Heart left ventricle (tissue), 13 donors: ENCODE results near the gene ALDH3A2.

ENCODE experiments used
- CTCF ChIP-seq, 12 donors: fragments of 200-600 bp; sonication (generic) in 4 of 12; IDR thresholded peaks; one replicate each; pipeline versions ENCODE4 v1.5.0 to v1.8.0; 2018 to 2022; ENCODE audit warnings: antibody characterized with exemption in 12 of 12, mild to moderate bottlenecking in 5 of 12
- POLR2A ChIP-seq, 2 donors: fragments of 450-650 bp; IDR thresholded peaks; one replicate each; pipeline ENCODE4 v1.6.1; 2017; ENCODE audit warnings: antibody characterized with exemption in 2 of 2, mild to moderate bottlenecking in 2 of 2, moderate library complexity in 2 of 2
- donor health status: ischemic (EF 13 %, LVEDD 7.1; RV severe dilation, severe dysfunction).
- donor health status: DM: no; HTN: yes; CAD: no.
- donor health status: DM: no; HTN: no; CAD: no.
- donor health status: ischemic (EF 25% LVEDD 6.9; RV normal size, moderate dysfunction).
- donor health status: ischemic (EF 25% LVEDD 5.7; RV mildly dilated, moderate dysfunction).
- donor health status: ischemic (EF 35%, LVEDD 5.7; RV mildly dilated, moderate dysfunction).
- donor health status: nonischemic (EF 11% LVEDD 7.7; RV severe dilation, severe dysfunction).
- donor health status: DM: yes; HTN: yes; CAD: no.
- donor health status: PGD.
- donor health status: ischemic (EF 29% LVEDD 5.4; RV normal size, mild dysfunction).
- donor health status: nonischemic (EF 23%, LVEDD 6.1; RV moderate dilation, normal function).

- TF ChIP-seq CTCF (IDR thresholded peaks at IDR 0.05) (no peak), POLR2A (IDR thresholded peaks at IDR 0.05) (no peak)
Observed at GRCh38 chr17:19644493-19645210, 3.9 kb upstream of the ALDH3A2 start.
